ENCODE measurements around the gene AMY1C.

GRCh38 chr1:103788377-103788776, 38.7 kb downstream of the AMY1C start:
- TF ChIP-seq EP300 (IDR thresholded peaks at IDR 0.05) (no peak), CTCF (IDR thresholded peaks at IDR 0.05) (no peak), POLR2A (IDR thresholded peaks at IDR 0.05; ENCODE audit: low read depth) (no peak)

Data from esophagus muscularis mucosa (tissue), 4 donors.